SU-DHL-6 (cell line): Measurements from ENCODE around the gene RPTOR.

Source experiments
- CTCF ChIP-seq: fragments of 200-600 bp; sonication (generic); IDR thresholded peaks from one replicate; pipeline ENCODE4 v1.5.1; 2017; ENCODE audit warnings: antibody characterized with exemption, mild to moderate bottlenecking, low read length, moderate library complexity; ENCODE audit not compliant: insufficient read depth, poor library complexity, severe bottlenecking
- EZH2phosphoT487 ChIP-seq: fragments of 200-600 bp; sonication (generic), shearing (Covaris generic); conservative IDR thresholded peaks from 2 replicates; pipeline ENCODE4 v1.6.1; 2018; ENCODE audit warnings: mild to moderate bottlenecking, antibody characterized with exemption, low read length, moderate library complexity, mixed read lengths

GRCh38 chr17:80601146-80601545, 56.5 kb downstream of the RPTOR start:
- TF ChIP-seq CTCF (no peak), EZH2phosphoT487 (no peak)
